ENCODE measurements around the gene PRDX5. TPM values are rescaled to one million over a fixed set of nuclear protein-coding genes. Genes with fewer than 3 reads are reported as not detected.
A peak's percentile ranks its signal among the peaks of the same experiment; 100 is the strongest.

The PRDX5 gene
- total and polyA plus RNA-seq, 9 of the 15 experiments (the other 6 are each of a cell fraction or from before 2014, with no cell fraction given) = 40.8 to 327 (median 204) TPM

- TF ChIP-seq PTBP1 (IDR thresholded peaks at IDR 0.05; ENCODE audit: low read depth, low read length) (no peak), USF1 (CRISPR knock-in tag; IDR thresholded peaks at IDR 0.05) (peak; percentile 79), CREB3 (tag; conservative IDR thresholded peaks at IDR 0.05; ENCODE audit: low read depth) (no peak), CBX8 (IDR thresholded peaks at IDR 0.05; ENCODE audit: borderline replicate concordance, extremely low read depth, low read depth, low read length, poor library complexity, severe bottlenecking) (no peak), ETS2 (tag; IDR thresholded peaks at IDR 0.05; ENCODE audit: borderline replicate concordance, poor library complexity, severe bottlenecking) (no peak), U2AF2 (optimal IDR thresholded peaks at IDR 0.05; ENCODE audit: low read depth, low read length) (no peak), ZBTB26 (CRISPR knock-in tag; IDR thresholded peaks at IDR 0.05) (no peak), FOXK1 (CRISPR knock-in tag; IDR thresholded peaks at IDR 0.05; ENCODE audit: borderline replicate concordance) (0 out of 2 replicates have a peak, but pooled peaks have one; percentile 61), KDM2B (CRISPR knock-in tag; IDR thresholded peaks at IDR 0.05) (no peak), SLC30A9 (CRISPR knock-in tag; IDR thresholded peaks at IDR 0.05) (no peak), WHSC1 (IDR thresholded peaks at IDR 0.05; ENCODE audit: low read length) (no peak), PML (IDR thresholded peaks at IDR 0.05; ENCODE audit: low read length) (no peak), MXI1 (IDR thresholded peaks at IDR 0.05; ENCODE audit: low read depth, low read length) (no peak), CCAR2 (IDR thresholded peaks at IDR 0.05; ENCODE audit: low read depth, low read length) (no peak), RREB1 (CRISPR knock-in tag; IDR thresholded peaks at IDR 0.05) (no peak)
Measured at GRCh38 chr11:64305691-64306562, 12.0 kb upstream of the PRDX5 start (continued).
